T47D (cell line): ENCODE data around the gene CR2.
"Not testable (repeated sequence)": the region's sequence is repeated elsewhere in the genome, so short reads cannot be mapped to it uniquely, and the experiment has no call there.

ENCODE experiments used
- DNase-seq, 2 experiments: peaks; one replicate each; pipeline versions ENCODE4 v3.0.0 to v3.0.0-alpha.2; 2011 to 2012; ENCODE audit warnings: low read depth in 1 of 2, low spot score in 1 of 2
- JUND ChIP-seq: IDR thresholded peaks from 2 replicates; pipeline ENCODE4 v1.6.1; 2012; ENCODE audit warnings: low read depth
- in situ Hi-C: cut with HindIII; loops from 2 replicates; pipeline ENCODE4 v1.10.0; 2016; ENCODE audit warnings: low sequenced_read_pairs, low pct_unique_long_range_greater_than_20kb

The CR2 gene

GRCh38 chr1:207461649-207462048 is 7.5 kb downstream of the CR2 start:
- no peak for DNase-seq
- TF ChIP-seq JUND = no peak
- in situ Hi-C loops = no loop called here

GRCh38 chr1:207462535-207462934 is 8.4 kb downstream of the CR2 start:
- TF ChIP-seq JUND = no peak
- in situ Hi-C loops = no loop called here

GRCh38 chr1:207463021-207463420 is 8.9 kb downstream of the CR2 start:
- in situ Hi-C loops = no loop called here
- no peak for TF ChIP-seq JUND
- no peak for DNase-seq

More at GRCh38 chr1:207462535-207462934, 8.4 kb downstream of the CR2 start:
- no peak for DNase-seq

GRCh38 chr1:207463571-207463970 is 9.4 kb downstream of the CR2 start:
- TF ChIP-seq JUND = no peak
- DNase-seq = no peak
- in situ Hi-C loops = no loop called here

- DNase-seq = no peak
- TF ChIP-seq JUND = no peak
- in situ Hi-C loops = no loop called here
Observed at GRCh38 chr1:207470927-207471326, 16.8 kb downstream of the CR2 start.

- no peak for DNase-seq
- TF ChIP-seq JUND = no peak
- in situ Hi-C loops = no loop called here
Observed at GRCh38 chr1:207474210-207474609, 20.1 kb downstream of the CR2 start.

GRCh38 chr1:207486198-207486597 is 32.1 kb downstream of the CR2 start:
- in situ Hi-C loops = no loop called here
- no peak for TF ChIP-seq JUND
- DNase-seq = no peak

- in situ Hi-C loops = no loop called here
- no peak for DNase-seq
- no peak for TF ChIP-seq JUND
Observed at GRCh38 chr1:207487636-207488035, 33.5 kb downstream of the CR2 start.

GRCh38 chr1:207493212-207493611 is 39.1 kb downstream of the CR2 start:
- TF ChIP-seq JUND = no peak
- in situ Hi-C loops = no loop called here
- no peak for DNase-seq

- in situ Hi-C loops = no loop called here
- no peak for DNase-seq
- no peak for TF ChIP-seq JUND
Observed at GRCh38 chr1:207494171-207494570, 40.0 kb downstream of the CR2 start.

GRCh38 chr1:207495281-207495680 is 41.2 kb downstream of the CR2 start:
- DNase-seq, in situ Hi-C loops: not testable (repeated sequence)

- in situ Hi-C loops = no loop called here
- DNase-seq = no peak
- TF ChIP-seq JUND = no peak
Observed at GRCh38 chr1:207495801-207496792, 42.0 kb downstream of the CR2 start, which contains the start of gene CR1. Gene CR1, plus strand, starts transcription at chr1:207496157. Its CDS starts 111 bp downstream, at chr1:207496268.

GRCh38 chr1:207497941-207498340 is 43.8 kb downstream of the CR2 start:
- TF ChIP-seq JUND = no peak

More at GRCh38 chr1:207497941-207498340, 43.8 kb downstream of the CR2 start:
- DNase-seq = no peak
- in situ Hi-C loops = no loop called here
